Tibial nerve (tissue), 3 donors: ENCODE data around the gene NQO2.

ENCODE experiments used
- POLR2A ChIP-seq, 2 donors: fragments of 450-650 bp; IDR thresholded peaks; one replicate each; pipeline ENCODE4 v1.6.1; 2017; ENCODE audit warnings: antibody characterized with exemption in 2 of 2, mild to moderate bottlenecking in 2 of 2, moderate library complexity in 2 of 2
- TF ChIP-seq, protein P1 (sequence below), 5 experiments: fragments of 200-600 bp in 3 of 5; fragments of 450-650 bp in 2 of 5; sonication (generic) in 3 of 5; IDR thresholded peaks; one replicate each; pipeline ENCODE4 v1.5.1; 2016 to 2019; ENCODE audit warnings: antibody characterized with exemption in 5 of 5, mild to moderate bottlenecking in 3 of 5, moderate library complexity in 2 of 5

GRCh38 chr6:2980465-2980855 lies 19.2 kb upstream of the NQO2 start:
- TF ChIP-seq, protein P1, sequence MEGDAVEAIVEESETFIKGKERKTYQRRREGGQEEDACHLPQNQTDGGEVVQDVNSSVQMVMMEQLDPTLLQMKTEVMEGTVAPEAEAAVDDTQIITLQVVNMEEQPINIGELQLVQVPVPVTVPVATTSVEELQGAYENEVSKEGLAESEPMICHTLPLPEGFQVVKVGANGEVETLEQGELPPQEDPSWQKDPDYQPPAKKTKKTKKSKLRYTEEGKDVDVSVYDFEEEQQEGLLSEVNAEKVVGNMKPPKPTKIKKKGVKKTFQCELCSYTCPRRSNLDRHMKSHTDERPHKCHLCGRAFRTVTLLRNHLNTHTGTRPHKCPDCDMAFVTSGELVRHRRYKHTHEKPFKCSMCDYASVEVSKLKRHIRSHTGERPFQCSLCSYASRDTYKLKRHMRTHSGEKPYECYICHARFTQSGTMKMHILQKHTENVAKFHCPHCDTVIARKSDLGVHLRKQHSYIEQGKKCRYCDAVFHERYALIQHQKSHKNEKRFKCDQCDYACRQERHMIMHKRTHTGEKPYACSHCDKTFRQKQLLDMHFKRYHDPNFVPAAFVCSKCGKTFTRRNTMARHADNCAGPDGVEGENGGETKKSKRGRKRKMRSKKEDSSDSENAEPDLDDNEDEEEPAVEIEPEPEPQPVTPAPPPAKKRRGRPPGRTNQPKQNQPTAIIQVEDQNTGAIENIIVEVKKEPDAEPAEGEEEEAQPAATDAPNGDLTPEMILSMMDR (IDR thresholded peaks at IDR 0.05), result no peak
- no peak for TF ChIP-seq POLR2A (IDR thresholded peaks at IDR 0.05)
